ENCODE results near the gene TPM4.
"Not testable (repeated sequence)": the region's sequence is repeated elsewhere in the genome, so short reads cannot be mapped to it uniquely, and the experiment has no call there.

Gene TPM4

DNA sequence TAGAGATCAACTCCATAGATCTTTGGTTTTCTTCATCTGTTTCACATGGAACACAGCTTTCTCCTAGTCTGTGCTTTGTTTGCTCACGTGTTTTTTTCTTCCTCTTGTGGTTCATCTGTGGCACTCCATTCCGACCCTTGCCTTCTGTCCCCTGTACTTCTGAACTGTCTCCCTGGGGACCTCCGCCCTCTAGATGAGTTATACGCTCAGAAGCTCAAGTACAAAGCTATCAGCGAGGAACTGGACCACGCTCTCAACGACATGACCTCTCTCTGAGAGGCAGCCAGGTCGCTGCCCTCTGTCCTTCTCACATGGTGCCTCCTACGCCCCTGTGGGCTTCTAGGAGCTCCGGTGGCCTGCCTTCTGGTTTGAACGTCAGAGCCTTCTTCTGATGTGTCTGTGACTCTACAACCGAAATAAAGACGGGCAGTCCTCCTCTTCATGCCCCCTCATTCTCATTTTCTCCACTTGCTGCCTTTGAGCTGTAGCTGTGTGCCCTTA lies 18.8 kb downstream of the TPM4 start:
- Histone ChIP-seq H3K4me1 (ENCODE audit: control extremely low read depth in 1 of 4, control insufficient read depth in 4 of 4, insufficient read depth in 4 of 4, low read length in 3 of 4) (peaks cover 0 to 3% (median 1%) of the 10 kb centered on the region in 4 experiments), H3K36me3 (ENCODE audit: control insufficient read depth in 4 of 4, insufficient read depth in 4 of 4, low read length in 3 of 4) (peaks cover 27 to 96% (median 73%) of the 10 kb centered on the region in 4 experiments), H3K9me3 (ENCODE audit: control extremely low read depth in 1 of 5, control insufficient read depth in 4 of 5, insufficient read depth in 2 of 5, low read depth in 1 of 5, low read length in 4 of 5) (no peaks in the 10 kb centered on the region), H3K27ac (ENCODE audit: insufficient read depth in 1 of 2, low read depth in 1 of 2, low read length in 2 of 2, poor library complexity in 1 of 2, severe bottlenecking in 2 of 2) (no peak overlapping the region), H3K4me3 (ENCODE audit: control insufficient read depth in 1 of 7, extremely low read depth in 1 of 7, insufficient read depth in 4 of 7, low read depth in 2 of 7, low read length in 6 of 7) (no peak overlapping the region), H3K27me3 (replicated peaks in 2 of 5; ENCODE audit: control insufficient read depth in 4 of 5, insufficient read depth in 5 of 5, low read length in 4 of 5) (no peaks in the 10 kb centered on the region)
- DNase-seq: peak in 2 of 3 donors; percentile 53 to 58
- ChIA-PET POLR2A (interaction anchor here (1.1 to 1.6 kb wide), 3 partner anchors 8 to 16 kb away, joined by 3 to 7 read pairs (median 4); no protein-coding TSS in a partner anchor), CTCF (interaction anchor here (0.7 to 1.9 kb wide), 15 partner anchors 8 to 225 kb away, joined by 3 to 8 read pairs (median 4); partner anchors contain the start of gene TPM4)
- WGBS (ENCODE audit: insufficient coverage): 91% methylated on average over 13 of the region's 13 CpGs

DNA sequence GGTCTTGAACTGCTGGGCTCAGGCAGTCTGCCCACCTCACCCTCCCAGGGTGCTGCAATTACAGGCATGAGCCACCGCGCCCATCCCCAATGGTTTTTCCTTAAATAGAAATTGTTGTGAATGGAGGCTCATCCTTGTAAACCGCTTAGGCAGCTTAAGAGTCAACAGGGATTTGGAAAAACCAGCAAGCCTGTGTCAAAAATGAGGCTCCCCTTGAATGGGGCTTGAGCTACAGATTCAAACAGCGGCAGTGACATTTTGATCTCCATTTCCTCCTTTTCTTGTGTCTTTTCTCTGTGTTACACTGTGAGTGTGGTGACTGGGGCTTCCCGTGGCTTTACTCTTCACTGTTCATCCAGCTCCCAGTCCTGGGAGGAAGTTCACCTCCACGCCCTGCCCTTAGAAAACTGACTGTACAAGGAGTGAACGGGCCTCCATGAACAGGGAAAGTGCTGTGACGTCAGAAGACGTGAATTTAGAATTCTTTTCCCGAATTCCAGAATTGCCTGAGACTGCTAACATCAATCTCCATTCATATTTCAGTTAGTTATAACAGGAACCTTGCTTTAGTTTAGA lies 20.1 kb downstream of the TPM4 start:
- Histone ChIP-seq H3K9me3 (ENCODE audit: control extremely low read depth in 1 of 5, control insufficient read depth in 4 of 5, insufficient read depth in 2 of 5, low read depth in 1 of 5, low read length in 4 of 5) (no peaks in the 10 kb centered on the region), H3K4me1 (ENCODE audit: control extremely low read depth in 1 of 4, control insufficient read depth in 4 of 4, insufficient read depth in 4 of 4, low read length in 3 of 4) (peaks cover 0 to 3% (median 1%) of the 10 kb centered on the region in 4 experiments), H3K27ac (ENCODE audit: insufficient read depth in 1 of 2, low read depth in 1 of 2, low read length in 2 of 2, poor library complexity in 1 of 2, severe bottlenecking in 2 of 2) (no peak overlapping the region), H3K36me3 (ENCODE audit: control insufficient read depth in 4 of 4, insufficient read depth in 4 of 4, low read length in 3 of 4) (peaks cover 33 to 95% (median 71%) of the 10 kb centered on the region in 4 experiments), H3K4me3 (ENCODE audit: control insufficient read depth in 1 of 7, extremely low read depth in 1 of 7, insufficient read depth in 4 of 7, low read depth in 2 of 7, low read length in 6 of 7) (no peak overlapping the region), H3K27me3 (replicated peaks in 2 of 5; ENCODE audit: control insufficient read depth in 4 of 5, insufficient read depth in 5 of 5, low read length in 4 of 5) (no peaks in the 10 kb centered on the region)
- POLR2A ChIA-PET: interaction anchor here (0.6 to 1.6 kb wide), 3 partner anchors 10 to 641 kb away, joined by 3 to 7 read pairs (median 4); no protein-coding TSS in a partner anchor
- 100% methylated on average over 2 of the region's 10 CpGs for WGBS (ENCODE audit: insufficient coverage)
- DNase-seq: no peak
- CTCF ChIA-PET: interaction anchor here (0.7 to 1.9 kb wide), 8 partner anchors 9 to 90 kb away, joined by 3 to 5 read pairs (median 4); partner anchors contain the start of gene FAM32A

DNA sequence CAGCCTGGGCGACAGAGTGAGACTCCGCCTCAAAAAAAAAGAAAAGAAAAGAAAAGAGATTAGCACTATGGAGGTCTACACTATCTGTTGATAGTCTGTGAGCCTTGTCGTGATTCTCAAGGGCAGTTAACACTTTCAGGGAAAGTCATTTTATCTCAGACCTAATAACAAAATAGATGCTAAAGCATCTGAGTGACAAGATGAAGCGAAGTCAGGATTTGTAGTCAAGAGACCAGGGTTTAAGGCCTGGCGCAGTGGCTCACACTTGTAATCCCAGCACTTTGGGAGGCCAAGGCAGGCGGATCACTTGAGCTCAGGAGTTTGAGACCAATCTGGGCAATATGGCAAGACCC lies 22.1 kb downstream of the TPM4 start:
- Histone ChIP-seq H3K36me3 (ENCODE audit: control insufficient read depth in 4 of 4, insufficient read depth in 4 of 4, low read length in 3 of 4) (peaks cover 31 to 94% (median 67%) of the 10 kb centered on the region in 4 experiments), H3K9me3 (ENCODE audit: control extremely low read depth in 1 of 5, control insufficient read depth in 4 of 5, insufficient read depth in 2 of 5, low read depth in 1 of 5, low read length in 4 of 5) (no peaks in the 10 kb centered on the region), H3K4me3 (ENCODE audit: control insufficient read depth in 1 of 7, extremely low read depth in 1 of 7, insufficient read depth in 4 of 7, low read depth in 2 of 7, low read length in 6 of 7) (no peak overlapping the region), H3K4me1 (ENCODE audit: control extremely low read depth in 1 of 4, control insufficient read depth in 4 of 4, insufficient read depth in 4 of 4, low read length in 3 of 4) (peaks cover 0 to 3% (median 1%) of the 10 kb centered on the region in 4 experiments), H3K27ac (ENCODE audit: insufficient read depth in 1 of 2, low read depth in 1 of 2, low read length in 2 of 2, poor library complexity in 1 of 2, severe bottlenecking in 2 of 2) (no peak overlapping the region), H3K27me3 (replicated peaks in 2 of 5; ENCODE audit: control insufficient read depth in 4 of 5, insufficient read depth in 5 of 5, low read length in 4 of 5) (no peaks in the 10 kb centered on the region)
- CTCF ChIA-PET: interaction anchor here (1.1 to 2.4 kb wide), 4 partner anchors 7 to 36 kb away, joined by 3 to 9 read pairs (median 5); no protein-coding TSS in a partner anchor
- no peak for DNase-seq
- POLR2A ChIA-PET: interaction anchor here (0.5 kb wide), 1 partner anchor 83 kb away, joined by 3 read pairs; no protein-coding TSS in a partner anchor
- WGBS (ENCODE audit: insufficient coverage): 100% methylated on average over 4 of the region's 6 CpGs

DNA sequence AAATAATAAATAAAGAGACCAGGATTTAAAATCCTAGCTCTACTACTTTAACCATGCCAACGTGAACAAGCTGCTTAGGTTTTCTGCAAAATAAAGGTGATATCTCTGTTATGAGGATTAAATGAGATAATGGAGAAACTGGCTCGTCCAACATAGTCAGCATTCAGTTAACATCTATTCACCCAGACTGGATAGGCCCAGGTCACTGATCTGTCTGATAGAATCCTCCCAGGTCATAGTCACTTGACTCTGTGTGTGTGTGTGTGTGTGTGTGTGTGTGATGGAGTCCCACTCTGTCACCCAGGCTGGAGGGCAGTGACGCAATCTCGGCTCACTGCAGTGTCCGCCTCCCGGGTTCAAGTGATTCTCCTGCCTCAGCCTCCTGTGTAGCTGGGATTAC lies 22.5 kb downstream of the TPM4 start:
- Histone ChIP-seq H3K36me3 (ENCODE audit: control insufficient read depth in 4 of 4, insufficient read depth in 4 of 4, low read length in 3 of 4) (peaks cover 29 to 94% (median 64%) of the 10 kb centered on the region in 4 experiments), H3K4me1 (ENCODE audit: control extremely low read depth in 1 of 4, control insufficient read depth in 4 of 4, insufficient read depth in 4 of 4, low read length in 3 of 4) (peaks cover 0 to 3% (median 1%) of the 10 kb centered on the region in 4 experiments), H3K9me3 (ENCODE audit: control extremely low read depth in 1 of 5, control insufficient read depth in 4 of 5, insufficient read depth in 2 of 5, low read depth in 1 of 5, low read length in 4 of 5) (no peaks in the 10 kb centered on the region), H3K27me3 (replicated peaks in 2 of 5; ENCODE audit: control insufficient read depth in 4 of 5, insufficient read depth in 5 of 5, low read length in 4 of 5) (no peaks in the 10 kb centered on the region), H3K27ac (ENCODE audit: insufficient read depth in 1 of 2, low read depth in 1 of 2, low read length in 2 of 2, poor library complexity in 1 of 2, severe bottlenecking in 2 of 2) (no peak overlapping the region), H3K4me3 (ENCODE audit: control insufficient read depth in 1 of 7, extremely low read depth in 1 of 7, insufficient read depth in 4 of 7, low read depth in 2 of 7, low read length in 6 of 7) (no peak overlapping the region)
- no peak for DNase-seq
- POLR2A ChIA-PET: no interaction called here
- 97% methylated on average over 4 of the region's 6 CpGs for WGBS (ENCODE audit: insufficient coverage)
- CTCF ChIA-PET: interaction anchor here (1.1 to 2.4 kb wide), 6 partner anchors 8 to 58 kb away, joined by 3 to 9 read pairs (median 6); no protein-coding TSS in a partner anchor

DNA sequence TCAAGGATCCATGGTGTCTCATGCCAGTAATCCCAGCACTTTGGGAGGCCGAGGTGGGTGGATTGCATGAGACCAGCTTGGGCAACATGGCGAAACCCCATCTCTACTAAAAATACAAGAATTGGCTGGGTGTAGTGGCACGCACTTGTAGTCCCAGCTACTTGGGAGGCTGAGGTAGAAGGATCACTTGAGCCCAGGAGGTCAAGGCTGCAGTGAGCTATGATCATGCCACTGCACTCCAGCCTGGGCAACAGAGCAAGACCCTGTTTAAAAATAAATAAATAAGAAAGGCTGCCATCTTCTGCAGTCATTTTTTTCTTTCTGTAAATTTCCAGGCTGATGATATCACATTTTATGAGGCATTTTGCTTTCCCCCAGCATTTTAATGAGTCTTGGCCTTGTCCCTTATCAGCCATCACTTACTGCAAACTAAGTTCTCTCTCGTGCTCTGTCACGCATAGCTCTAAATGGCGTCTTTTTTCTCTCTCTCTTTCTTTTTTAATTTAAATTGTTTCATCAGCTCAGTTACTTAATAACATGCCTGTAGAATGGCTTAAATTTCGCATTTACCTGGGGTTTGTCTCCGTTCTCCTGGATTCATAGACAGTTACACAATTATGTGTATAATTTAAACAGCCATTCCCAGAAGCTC lies 23.1 kb downstream of the TPM4 start:
- DNase-seq; H3K27me3 ChIP-seq (replicated peaks in 2 of 5; ENCODE audit: control insufficient read depth in 4 of 5, insufficient read depth in 5 of 5, low read length in 4 of 5); H3K4me3 ChIP-seq (ENCODE audit: control insufficient read depth in 1 of 7, extremely low read depth in 1 of 7, insufficient read depth in 4 of 7, low read depth in 2 of 7, low read length in 6 of 7); H3K9me3 ChIP-seq (ENCODE audit: control extremely low read depth in 1 of 5, control insufficient read depth in 4 of 5, insufficient read depth in 2 of 5, low read depth in 1 of 5, low read length in 4 of 5); H3K4me1 ChIP-seq (ENCODE audit: control extremely low read depth in 1 of 4, control insufficient read depth in 4 of 4, insufficient read depth in 4 of 4, low read length in 3 of 4); H3K27ac ChIP-seq (ENCODE audit: insufficient read depth in 1 of 2, low read depth in 1 of 2, low read length in 2 of 2, poor library complexity in 1 of 2, severe bottlenecking in 2 of 2): not testable (repeated sequence)
- CTCF ChIA-PET: interaction anchor here (1.0 to 2.4 kb wide), 9 partner anchors 8 to 58 kb away, joined by 3 to 9 read pairs (median 4); no protein-coding TSS in a partner anchor
- POLR2A ChIA-PET: interaction anchor here (0.6 kb wide), 1 partner anchor 10 kb away, joined by 5 read pairs; no protein-coding TSS in a partner anchor
- WGBS (ENCODE audit: insufficient coverage): 96% methylated on average over 4 of the region's 8 CpGs
- peaks cover 29 to 88% (median 61%) of the 10 kb centered on the region in 4 experiments for H3K36me3 ChIP-seq (ENCODE audit: control insufficient read depth in 4 of 4, insufficient read depth in 4 of 4, low read length in 3 of 4)

DNA sequence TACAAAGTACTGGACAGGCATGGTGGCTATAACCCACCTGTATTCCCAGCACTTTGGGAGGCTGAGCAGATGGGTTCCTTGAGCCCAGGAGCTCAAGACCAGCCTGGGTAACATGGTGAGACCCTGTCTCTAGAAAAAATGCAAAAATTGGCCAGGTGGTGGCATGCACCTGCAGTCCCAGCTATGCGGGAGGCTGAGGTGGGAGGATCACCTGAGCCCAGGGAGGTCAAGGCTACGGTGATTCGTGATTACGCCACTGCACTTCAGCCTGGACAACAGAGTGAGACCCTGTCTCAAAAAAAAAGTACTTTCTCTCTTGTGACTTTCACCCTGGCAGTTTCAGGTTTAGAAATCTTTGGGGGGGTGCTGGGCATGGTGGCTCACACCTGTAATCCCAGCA lies 24.2 kb downstream of the TPM4 start:
- ChIA-PET POLR2A (interaction anchor here (0.6 kb wide), 1 partner anchor 22 kb away, joined by 7 read pairs; no protein-coding TSS in a partner anchor), CTCF (interaction anchor here (1.1 to 2.4 kb wide), 5 partner anchors 9 to 59 kb away, joined by 3 to 6 read pairs (median 5); no protein-coding TSS in a partner anchor)
- 97% methylated on average over 4 of the region's 4 CpGs for WGBS (ENCODE audit: insufficient coverage)
- H3K27ac ChIP-seq (ENCODE audit: insufficient read depth in 1 of 2, low read depth in 1 of 2, low read length in 2 of 2, poor library complexity in 1 of 2, severe bottlenecking in 2 of 2): no peak overlapping the region
- H3K9me3 ChIP-seq (ENCODE audit: control extremely low read depth in 1 of 5, control insufficient read depth in 4 of 5, insufficient read depth in 2 of 5, low read depth in 1 of 5, low read length in 4 of 5): no peaks in the 10 kb centered on the region
- no peak overlapping the region for H3K4me3 ChIP-seq (ENCODE audit: control insufficient read depth in 1 of 7, extremely low read depth in 1 of 7, insufficient read depth in 4 of 7, low read depth in 2 of 7, low read length in 6 of 7)
- H3K4me1 ChIP-seq (ENCODE audit: control extremely low read depth in 1 of 4, control insufficient read depth in 4 of 4, insufficient read depth in 4 of 4, low read length in 3 of 4): no peaks in the 10 kb centered on the region
- H3K36me3 ChIP-seq (ENCODE audit: control insufficient read depth in 4 of 4, insufficient read depth in 4 of 4, low read length in 3 of 4): peaks cover 20 to 77% (median 52%) of the 10 kb centered on the region in 4 experiments
- no peaks in the 10 kb centered on the region for H3K27me3 ChIP-seq (replicated peaks in 2 of 5; ENCODE audit: control insufficient read depth in 4 of 5, insufficient read depth in 5 of 5, low read length in 4 of 5)
- no peak for DNase-seq

Measured in common myeloid progenitor, CD34-positive (primary cell).